DOHH2 (cell line): ENCODE data around the gene NUP50.

ENCODE experiments used
- H3F3A ChIP-seq: fragments of 200-600 bp; sonication (generic), shearing (Covaris generic); 2 replicates; pipeline ENCODE4 v1.6.0; 2016; ENCODE audit warnings: antibody characterized with exemption, mild to moderate bottlenecking; ENCODE audit not compliant: control insufficient read depth, insufficient read depth
- H3K27ac ChIP-seq: fragments of 200-600 bp; sonication (generic); 2 replicates; pipeline ENCODE4 v1.5.1; 2014; ENCODE audit warnings: low read depth, mild to moderate bottlenecking, low read length, moderate library complexity
- H3K27me3 ChIP-seq: fragments of 200-600 bp; sonication (generic); 2 replicates; pipeline ENCODE4 v1.6.1; 2014; ENCODE audit warnings: mild to moderate bottlenecking, low read length, mixed read lengths; ENCODE audit not compliant: control insufficient read depth
- H3K36me3 ChIP-seq: fragments of 200-600 bp; sonication (generic); 2 replicates; pipeline ENCODE4 v1.6.1; 2014; ENCODE audit warnings: mild to moderate bottlenecking, low read length, moderate library complexity, mixed read lengths; ENCODE audit not compliant: control insufficient read depth
- H3K4me1 ChIP-seq: fragments of 200-600 bp; sonication (generic); 2 replicates; pipeline ENCODE4 v1.6.1; 2014; ENCODE audit warnings: mild to moderate bottlenecking, low read length, mixed read lengths; ENCODE audit not compliant: control insufficient read depth
- H3K4me2 ChIP-seq: fragments of 200-600 bp; sonication (generic); 2 replicates; pipeline ENCODE4 v1.6.0; 2014; ENCODE audit warnings: mild to moderate bottlenecking, low read length, moderate library complexity
- H3K4me3 ChIP-seq: fragments of 200-600 bp; sonication (generic); 2 replicates; pipeline ENCODE4 v1.5.1; 2014; ENCODE audit warnings: mild to moderate bottlenecking, low read length, mixed read lengths
- H3K79me2 ChIP-seq: fragments of 200-600 bp; sonication (generic); 2 replicates; pipeline ENCODE4 v1.6.1; 2014; ENCODE audit warnings: mild to moderate bottlenecking, low read length, mixed read lengths; ENCODE audit not compliant: control insufficient read depth
- H3K9me2 ChIP-seq: fragments of 200-600 bp; sonication (generic); replicated peaks from 2 replicates; pipeline ENCODE4 v1.6.1; 2014; ENCODE audit warnings: mild to moderate bottlenecking, low read length, mixed read lengths; ENCODE audit not compliant: control insufficient read depth
- H3K9me3 ChIP-seq: fragments of 200-600 bp; sonication (generic); 2 replicates; pipeline ENCODE4 v1.6.1; 2014; ENCODE audit warnings: antibody characterized with exemption, low read length, mixed read lengths; ENCODE audit not compliant: control insufficient read depth, insufficient read depth
- H4K20me1 ChIP-seq: fragments of 200-600 bp; sonication (generic); 2 replicates; pipeline ENCODE4 v1.6.0; 2014; ENCODE audit warnings: low read depth, mild to moderate bottlenecking, antibody characterized with exemption, low read length, moderate library complexity; ENCODE audit not compliant: control insufficient read depth, insufficient read depth
- CTCF ChIP-seq: fragments of 200-600 bp; sonication (generic); IDR thresholded peaks from one replicate; pipeline ENCODE4 v1.5.1; 2014; ENCODE audit warnings: antibody characterized with exemption, mild to moderate bottlenecking, low read depth, low read length; ENCODE audit not compliant: poor library complexity, severe bottlenecking
- EZH2phosphoT487 ChIP-seq: fragments of 200-600 bp; sonication (generic); IDR thresholded peaks from 2 replicates; pipeline ENCODE4 v1.6.1; 2017; ENCODE audit warnings: borderline replicate concordance, mild to moderate bottlenecking, antibody characterized with exemption, low read length, moderate library complexity, mixed read lengths

Gene NUP50

GRCh38 chr22:45204241-45204640, 40.5 kb downstream of the NUP50 start:
- no peaks in the 10 kb centered on the region for H3K4me1 ChIP-seq
- peaks cover 3% of the 10 kb centered on the region; the same call in 1 of the 2 replicates for H3K79me2 ChIP-seq
- H3K9me3 ChIP-seq: no peaks in the 10 kb centered on the region
- H3K4me3 ChIP-seq: no peak overlapping the region
- no peaks in the 10 kb centered on the region for H4K20me1 ChIP-seq
- H3F3A ChIP-seq: no peaks in the 10 kb centered on the region
- no peak overlapping the region for H3K4me2 ChIP-seq
- peaks cover 35% of the 10 kb centered on the region for H3K36me3 ChIP-seq
- no peaks in the 10 kb centered on the region for H3K27me3 ChIP-seq
- TF ChIP-seq EZH2phosphoT487: no peak
- TF ChIP-seq CTCF: no peak
- no peak overlapping the region for H3K27ac ChIP-seq
- no peaks in the 10 kb centered on the region for H3K9me2 ChIP-seq

GRCh38 chr22:45204819-45205218, 41.1 kb downstream of the NUP50 start:
- Histone ChIP-seq H3K36me3 (peaks cover 35% of the 10 kb centered on the region), H3K4me1 (no peaks in the 10 kb centered on the region), H3K9me3 (no peaks in the 10 kb centered on the region), H3K79me2 (peaks cover 6% of the 10 kb centered on the region; the same call in 1 of the 2 replicates), H3K27me3 (no peaks in the 10 kb centered on the region), H3K4me3 (no peak overlapping the region), H4K20me1 (no peaks in the 10 kb centered on the region), H3K27ac (no peak overlapping the region), H3F3A (no peaks in the 10 kb centered on the region), H3K4me2 (no peak overlapping the region), H3K9me2 (no peaks in the 10 kb centered on the region)
- no peak for TF ChIP-seq CTCF

GRCh38 chr22:45205276-45205925, 41.7 kb downstream of the NUP50 start:
- no peaks in the 10 kb centered on the region for H3K4me1 ChIP-seq
- H3K9me2 ChIP-seq: no peaks in the 10 kb centered on the region

More at GRCh38 chr22:45205276-45205925, 41.7 kb downstream of the NUP50 start:
- Histone ChIP-seq H3K27me3 (no peaks in the 10 kb centered on the region), H3K4me2 (no peak overlapping the region), H3K9me3 (no peaks in the 10 kb centered on the region), H3K4me3 (no peak overlapping the region), H3F3A (no peaks in the 10 kb centered on the region), H4K20me1 (no peaks in the 10 kb centered on the region), H3K27ac (no peak overlapping the region), H3K79me2 (peaks cover 6% of the 10 kb centered on the region; the same call in 1 of the 2 replicates), H3K36me3 (peaks cover 36% of the 10 kb centered on the region)
- TF ChIP-seq EZH2phosphoT487 (no peak), CTCF (no peak)
